ENCODE data around the gene FSHR.

FSHR gene

DNA sequence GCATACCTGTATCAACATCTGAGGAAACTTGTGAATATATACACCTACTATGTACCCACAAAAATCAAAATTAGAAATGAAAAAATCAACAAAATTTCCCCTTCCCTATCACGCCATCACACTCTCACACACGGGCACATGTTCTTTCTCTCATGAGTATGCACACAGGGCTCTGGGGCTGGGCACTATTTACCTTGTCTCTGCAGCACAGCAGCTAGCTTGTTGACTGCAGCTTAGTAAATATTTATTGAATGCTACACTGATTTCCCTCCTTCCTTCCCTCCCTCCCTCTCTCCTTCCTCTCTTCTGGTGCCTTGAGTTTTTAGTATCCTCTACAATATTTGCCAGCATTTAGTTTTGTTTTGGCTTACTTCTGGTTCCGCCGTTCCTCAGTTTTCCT is 216.1 kb downstream of the FSHR start:
- peaks cover 0 to 4% (median 0%) of the 10 kb centered on the region in 5 donors for H3K27me3 ChIP-seq (ENCODE audit: control insufficient read depth in 5 of 5, insufficient read depth in 4 of 5, low read length in 5 of 5)
- H3K4me1 ChIP-seq (ENCODE audit: control insufficient read depth in 5 of 5, insufficient read depth in 5 of 5, low read length in 5 of 5) = peaks cover 0 to 8% (median 6%) of the 10 kb centered on the region in 5 donors
- H3K27ac ChIP-seq (ENCODE audit: low read depth, low read length) = no peak overlapping the region
- H3K4me3 ChIP-seq (ENCODE audit: low read depth in 1 of 5, low read length in 5 of 5) = no peak overlapping the region
- H3K9ac ChIP-seq (ENCODE audit: low read length in 5 of 5) = no peak overlapping the region
- no peaks in the 10 kb centered on the region for H3K36me3 ChIP-seq (ENCODE audit: control insufficient read depth in 5 of 5, insufficient read depth in 5 of 5, low read length in 5 of 5)
- H3K9me3 ChIP-seq (ENCODE audit: control insufficient read depth in 5 of 5, low read length in 5 of 5) = no peaks in the 10 kb centered on the region

DNA sequence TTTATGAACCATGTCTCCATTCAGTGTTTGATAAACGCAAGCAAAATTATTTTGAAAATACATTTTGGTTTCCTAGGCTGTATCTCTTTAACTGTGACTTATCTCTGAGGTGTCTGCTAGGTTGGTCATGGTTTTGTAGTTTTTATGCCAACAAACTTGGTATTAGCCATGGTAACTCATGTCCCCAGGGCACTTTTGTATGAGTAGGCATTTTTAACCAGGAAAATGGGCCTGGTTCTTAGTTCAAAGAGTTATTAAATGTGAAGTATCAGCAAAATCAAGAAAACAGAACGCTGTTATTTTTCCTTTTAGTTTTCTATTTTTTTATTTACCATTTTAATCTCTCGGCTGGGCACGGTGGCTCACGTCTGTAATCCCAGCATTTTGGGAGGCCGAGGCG is 219.5 kb downstream of the FSHR start:
- no peak overlapping the region for H3K4me3 ChIP-seq (ENCODE audit: low read depth in 1 of 5, low read length in 5 of 5)
- no peak overlapping the region for H3K27ac ChIP-seq (ENCODE audit: low read depth, low read length)
- no peaks in the 10 kb centered on the region for H3K4me1 ChIP-seq (ENCODE audit: control insufficient read depth in 5 of 5, insufficient read depth in 5 of 5, low read length in 5 of 5)
- H3K27me3 ChIP-seq (ENCODE audit: control insufficient read depth in 5 of 5, insufficient read depth in 4 of 5, low read length in 5 of 5) = peaks cover 0 to 4% (median 0%) of the 10 kb centered on the region in 5 donors
- no peaks in the 10 kb centered on the region for H3K9me3 ChIP-seq (ENCODE audit: control insufficient read depth in 5 of 5, low read length in 5 of 5)
- H3K9ac ChIP-seq (ENCODE audit: low read length in 5 of 5) = no peak overlapping the region
- no peaks in the 10 kb centered on the region for H3K36me3 ChIP-seq (ENCODE audit: control insufficient read depth in 5 of 5, insufficient read depth in 5 of 5, low read length in 5 of 5)

DNA sequence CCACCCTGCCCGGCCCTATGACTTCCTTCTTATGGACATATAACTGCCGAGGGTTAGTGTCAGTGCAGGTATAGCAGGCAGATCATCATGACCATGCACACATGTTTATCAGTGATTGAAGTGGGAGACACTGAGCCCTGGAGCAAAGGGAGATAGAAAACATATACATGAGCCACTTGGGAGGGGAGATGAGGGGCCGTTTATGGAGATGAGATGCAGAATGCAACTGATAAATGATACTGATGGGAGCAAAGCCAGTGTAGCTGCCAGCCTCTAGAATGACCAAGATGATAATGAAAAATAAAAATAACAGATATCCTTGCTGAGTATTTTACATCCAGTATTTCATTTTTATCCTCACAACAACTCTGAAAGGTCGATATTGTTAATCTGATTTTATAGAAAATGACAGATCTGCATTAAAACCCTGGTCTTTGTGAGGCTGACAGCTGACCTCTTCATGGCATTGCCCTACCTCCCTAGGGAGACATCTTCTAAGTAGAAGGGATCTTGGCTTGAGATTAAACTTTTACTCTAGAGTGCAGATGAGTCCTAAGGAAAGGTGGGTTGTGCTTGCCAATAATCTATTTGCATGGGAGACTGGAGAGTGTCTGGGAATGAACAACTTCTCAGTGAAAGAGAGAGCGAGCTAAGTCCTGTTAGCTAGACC is 220.4 kb downstream of the FSHR start:
- H3K4me1 ChIP-seq (ENCODE audit: control insufficient read depth in 5 of 5, insufficient read depth in 5 of 5, low read length in 5 of 5) = no peaks in the 10 kb centered on the region
- no peaks in the 10 kb centered on the region for H3K9me3 ChIP-seq (ENCODE audit: control insufficient read depth in 5 of 5, low read length in 5 of 5)
- no peak overlapping the region for H3K9ac ChIP-seq (ENCODE audit: low read length in 5 of 5)
- H3K27me3 ChIP-seq (ENCODE audit: control insufficient read depth in 5 of 5, insufficient read depth in 4 of 5, low read length in 5 of 5) = peaks cover 0 to 4% (median 0%) of the 10 kb centered on the region in 5 donors
- no peaks in the 10 kb centered on the region for H3K36me3 ChIP-seq (ENCODE audit: control insufficient read depth in 5 of 5, insufficient read depth in 5 of 5, low read length in 5 of 5)
- no peak overlapping the region for H3K4me3 ChIP-seq (ENCODE audit: low read depth in 1 of 5, low read length in 5 of 5)
- H3K27ac ChIP-seq (ENCODE audit: low read depth, low read length) = no peak overlapping the region

- no peak overlapping the region for H3K4me3 ChIP-seq (ENCODE audit: low read depth in 1 of 5, low read length in 5 of 5)
- no peak overlapping the region for H3K27ac ChIP-seq (ENCODE audit: low read depth, low read length)
These were observed 221.6 kb downstream of the FSHR start for GRCh38 chr2:48932667-48933066.

DNA sequence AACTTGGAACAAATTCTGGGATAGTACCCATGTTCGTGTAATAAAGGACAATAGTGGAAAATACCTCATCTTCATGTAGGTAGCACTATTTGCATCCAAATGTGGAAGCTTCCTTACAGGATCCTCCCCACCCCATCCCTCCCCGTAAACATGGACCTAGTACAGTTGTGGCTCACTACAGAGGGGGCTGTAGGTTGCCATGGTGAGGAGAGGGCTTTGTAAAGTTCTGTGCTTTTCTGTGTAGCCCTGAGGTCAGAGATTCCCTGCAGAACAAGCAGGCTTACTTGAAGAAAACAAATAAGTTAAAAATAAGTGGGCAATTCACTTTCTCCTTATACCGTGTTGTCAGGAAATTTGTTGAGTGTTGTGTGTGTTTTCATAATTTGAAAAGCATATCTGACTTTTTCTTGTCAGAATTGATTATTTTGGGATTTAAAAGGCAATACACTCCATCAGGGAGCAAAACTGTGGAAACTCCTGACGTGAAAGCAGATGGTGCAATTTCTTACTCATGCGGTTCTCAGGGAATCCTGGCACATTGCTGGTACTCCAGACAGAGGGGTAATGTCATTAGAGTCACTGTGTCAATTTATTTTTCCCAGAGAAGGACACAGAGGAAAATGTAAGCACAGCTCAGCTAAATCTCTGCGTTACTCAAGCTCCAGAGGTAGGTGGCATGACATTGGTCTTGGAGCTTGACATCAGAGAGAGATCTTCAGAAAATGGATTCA is 224.6 kb downstream of the FSHR start:
- H3K4me1 ChIP-seq (ENCODE audit: control insufficient read depth in 5 of 5, insufficient read depth in 5 of 5, low read length in 5 of 5) = no peaks in the 10 kb centered on the region
- H3K36me3 ChIP-seq (ENCODE audit: control insufficient read depth in 5 of 5, insufficient read depth in 5 of 5, low read length in 5 of 5) = no peaks in the 10 kb centered on the region
- H3K27ac ChIP-seq (ENCODE audit: low read depth, low read length) = no peak overlapping the region
- no peaks in the 10 kb centered on the region for H3K9me3 ChIP-seq (ENCODE audit: control insufficient read depth in 5 of 5, low read length in 5 of 5)
- H3K4me3 ChIP-seq (ENCODE audit: low read depth in 1 of 5, low read length in 5 of 5) = no peak overlapping the region
- H3K9ac ChIP-seq (ENCODE audit: low read length in 5 of 5) = no peak overlapping the region
- H3K27me3 ChIP-seq (ENCODE audit: control insufficient read depth in 5 of 5, insufficient read depth in 4 of 5, low read length in 5 of 5) = no peaks in the 10 kb centered on the region

More at GRCh38 chr2:48932667-48933066, 221.6 kb downstream of the FSHR start:
- H3K4me1 ChIP-seq (ENCODE audit: control insufficient read depth in 5 of 5, insufficient read depth in 5 of 5, low read length in 5 of 5) = no peaks in the 10 kb centered on the region
- H3K27me3 ChIP-seq (ENCODE audit: control insufficient read depth in 5 of 5, insufficient read depth in 4 of 5, low read length in 5 of 5) = peaks cover 0 to 4% (median 0%) of the 10 kb centered on the region in 5 donors
- H3K9me3 ChIP-seq (ENCODE audit: control insufficient read depth in 5 of 5, low read length in 5 of 5) = no peaks in the 10 kb centered on the region
- H3K36me3 ChIP-seq (ENCODE audit: control insufficient read depth in 5 of 5, insufficient read depth in 5 of 5, low read length in 5 of 5) = no peaks in the 10 kb centered on the region
- H3K9ac ChIP-seq (ENCODE audit: low read length in 5 of 5) = no peak overlapping the region

DNA sequence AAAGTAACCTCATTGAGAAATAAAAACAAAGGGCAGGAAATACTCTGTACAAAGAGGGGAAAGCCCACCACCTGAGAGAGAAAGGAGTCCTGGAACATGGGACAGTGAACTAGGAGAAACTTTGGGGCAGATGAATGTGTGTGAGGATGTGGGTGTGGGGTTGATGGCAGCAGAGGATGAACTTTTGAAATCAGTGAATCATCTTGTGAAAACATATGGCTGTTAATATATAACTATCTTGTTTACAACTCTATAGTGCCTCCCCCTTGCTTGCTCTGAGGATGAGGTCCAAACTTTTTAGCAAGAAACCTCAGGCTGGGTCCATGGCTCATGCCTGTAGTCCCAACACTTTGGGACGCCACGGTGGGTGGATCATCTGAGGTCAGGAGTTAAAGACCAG is 227.0 kb downstream of the FSHR start:
- H3K4me1 ChIP-seq (ENCODE audit: control insufficient read depth in 5 of 5, insufficient read depth in 5 of 5, low read length in 5 of 5) = no peaks in the 10 kb centered on the region
- no peaks in the 10 kb centered on the region for H3K36me3 ChIP-seq (ENCODE audit: control insufficient read depth in 5 of 5, insufficient read depth in 5 of 5, low read length in 5 of 5)
- H3K9me3 ChIP-seq (ENCODE audit: control insufficient read depth in 5 of 5, low read length in 5 of 5) = no peaks in the 10 kb centered on the region
- no peak overlapping the region for H3K27ac ChIP-seq (ENCODE audit: low read depth, low read length)
- H3K27me3 ChIP-seq (ENCODE audit: control insufficient read depth in 5 of 5, insufficient read depth in 4 of 5, low read length in 5 of 5) = no peaks in the 10 kb centered on the region
- H3K9ac ChIP-seq (ENCODE audit: low read length in 5 of 5) = no peak overlapping the region
- H3K4me3 ChIP-seq (ENCODE audit: low read depth in 1 of 5, low read length in 5 of 5) = no peak overlapping the region

- Histone ChIP-seq H3K4me3 (ENCODE audit: low read depth in 1 of 5, low read length in 5 of 5) (no peak overlapping the region), H3K4me1 (ENCODE audit: control insufficient read depth in 5 of 5, insufficient read depth in 5 of 5, low read length in 5 of 5) (no peaks in the 10 kb centered on the region), H3K27me3 (ENCODE audit: control insufficient read depth in 5 of 5, insufficient read depth in 4 of 5, low read length in 5 of 5) (no peaks in the 10 kb centered on the region)
These were observed 238.4 kb downstream of the FSHR start for GRCh38 chr2:48915884-48916283.

GRCh38 chr2:48915227-48915626 is 239.1 kb downstream of the FSHR start:
- H3K36me3 ChIP-seq (ENCODE audit: control insufficient read depth in 5 of 5, insufficient read depth in 5 of 5, low read length in 5 of 5) = no peaks in the 10 kb centered on the region
- no peak overlapping the region for H3K4me3 ChIP-seq (ENCODE audit: low read depth in 1 of 5, low read length in 5 of 5)
- no peaks in the 10 kb centered on the region for H3K27me3 ChIP-seq (ENCODE audit: control insufficient read depth in 5 of 5, insufficient read depth in 4 of 5, low read length in 5 of 5)

More at GRCh38 chr2:48915884-48916283, 238.4 kb downstream of the FSHR start:
- Histone ChIP-seq H3K9me3 (ENCODE audit: control insufficient read depth in 5 of 5, low read length in 5 of 5) (no peaks in the 10 kb centered on the region), H3K9ac (ENCODE audit: low read length in 5 of 5) (no peak overlapping the region), H3K36me3 (ENCODE audit: control insufficient read depth in 5 of 5, insufficient read depth in 5 of 5, low read length in 5 of 5) (no peaks in the 10 kb centered on the region), H3K27ac (ENCODE audit: low read depth, low read length) (no peak overlapping the region)

GRCh38 chr2:48914477-48915089 is 239.7 kb downstream of the FSHR start:
- no peaks in the 10 kb centered on the region for H3K4me1 ChIP-seq (ENCODE audit: control insufficient read depth in 5 of 5, insufficient read depth in 5 of 5, low read length in 5 of 5)
- no peak overlapping the region for H3K27ac ChIP-seq (ENCODE audit: low read depth, low read length)
- H3K36me3 ChIP-seq (ENCODE audit: control insufficient read depth in 5 of 5, insufficient read depth in 5 of 5, low read length in 5 of 5) = no peaks in the 10 kb centered on the region
- no peaks in the 10 kb centered on the region for H3K9me3 ChIP-seq (ENCODE audit: control insufficient read depth in 5 of 5, low read length in 5 of 5)
- no peak overlapping the region for H3K4me3 ChIP-seq (ENCODE audit: low read depth in 1 of 5, low read length in 5 of 5)
- no peak overlapping the region for H3K9ac ChIP-seq (ENCODE audit: low read length in 5 of 5)
- H3K27me3 ChIP-seq (ENCODE audit: control insufficient read depth in 5 of 5, insufficient read depth in 4 of 5, low read length in 5 of 5) = no peaks in the 10 kb centered on the region

More at GRCh38 chr2:48915227-48915626, 239.1 kb downstream of the FSHR start:
- H3K27ac ChIP-seq (ENCODE audit: low read depth, low read length) = no peak overlapping the region
- no peaks in the 10 kb centered on the region for H3K4me1 ChIP-seq (ENCODE audit: control insufficient read depth in 5 of 5, insufficient read depth in 5 of 5, low read length in 5 of 5)
- no peaks in the 10 kb centered on the region for H3K9me3 ChIP-seq (ENCODE audit: control insufficient read depth in 5 of 5, low read length in 5 of 5)
- no peak overlapping the region for H3K9ac ChIP-seq (ENCODE audit: low read length in 5 of 5)
